Measurements from ENCODE around the gene DACH1.

The DACH1 gene

GRCh38 chr13:71820699-71821098 lies 46.3 kb downstream of the DACH1 start:
- Histone ChIP-seq H3K9me3 (ENCODE audit: low read length) (no peaks in the 10 kb centered on the region), H3K27ac (ENCODE audit: low read depth, low read length) (no peak overlapping the region), H3K4me1 (ENCODE audit: insufficient read depth, low read length) (no peaks in the 10 kb centered on the region), H3K36me3 (ENCODE audit: insufficient read depth, low read length) (no peaks in the 10 kb centered on the region), H3K4me3 (ENCODE audit: low read depth in 1 of 2, low read length in 2 of 2) (no peak overlapping the region), H3K9ac (ENCODE audit: low read length) (no peak overlapping the region), H3K27me3 (ENCODE audit: control insufficient read depth in 1 of 2, insufficient read depth in 2 of 2, low read length in 2 of 2) (no peaks in the 10 kb centered on the region)

- Histone ChIP-seq H3K27me3 (ENCODE audit: control insufficient read depth in 1 of 2, insufficient read depth in 2 of 2, low read length in 2 of 2) (no peaks in the 10 kb centered on the region), H3K9me3 (ENCODE audit: low read length) (no peaks in the 10 kb centered on the region), H3K4me3 (ENCODE audit: low read depth in 1 of 2, low read length in 2 of 2) (no peak overlapping the region), H3K9ac (ENCODE audit: low read length) (no peak overlapping the region), H3K36me3 (ENCODE audit: insufficient read depth, low read length) (no peaks in the 10 kb centered on the region), H3K4me1 (ENCODE audit: insufficient read depth, low read length) (no peaks in the 10 kb centered on the region), H3K27ac (ENCODE audit: low read depth, low read length) (no peak overlapping the region)
These were observed 49.7 kb downstream of the DACH1 start for GRCh38 chr13:71817335-71817734.

GRCh38 chr13:71814806-71815360 lies 52.1 kb downstream of the DACH1 start:
- Histone ChIP-seq H3K9me3 (ENCODE audit: low read length) (no peaks in the 10 kb centered on the region), H3K4me1 (ENCODE audit: insufficient read depth, low read length) (no peaks in the 10 kb centered on the region), H3K27me3 (ENCODE audit: control insufficient read depth in 1 of 2, insufficient read depth in 2 of 2, low read length in 2 of 2) (no peaks in the 10 kb centered on the region), H3K9ac (ENCODE audit: low read length) (no peak overlapping the region), H3K36me3 (ENCODE audit: insufficient read depth, low read length) (no peaks in the 10 kb centered on the region), H3K4me3 (ENCODE audit: low read depth in 1 of 2, low read length in 2 of 2) (no peak overlapping the region), H3K27ac (ENCODE audit: low read depth, low read length) (no peak overlapping the region)

- H3K27ac ChIP-seq (ENCODE audit: low read depth, low read length): no peak overlapping the region
- no peaks in the 10 kb centered on the region for H3K4me1 ChIP-seq (ENCODE audit: insufficient read depth, low read length)
- H3K4me3 ChIP-seq (ENCODE audit: low read depth in 1 of 2, low read length in 2 of 2): no peak overlapping the region
- H3K9ac ChIP-seq (ENCODE audit: low read length): no peak overlapping the region
- H3K9me3 ChIP-seq (ENCODE audit: low read length): no peaks in the 10 kb centered on the region
- no peaks in the 10 kb centered on the region for H3K27me3 ChIP-seq (ENCODE audit: control insufficient read depth in 1 of 2, insufficient read depth in 2 of 2, low read length in 2 of 2)
- no peaks in the 10 kb centered on the region for H3K36me3 ChIP-seq (ENCODE audit: insufficient read depth, low read length)
These were observed 53.8 kb downstream of the DACH1 start for GRCh38 chr13:71813187-71813586.

- Histone ChIP-seq H3K9me3 (ENCODE audit: low read length) (no peaks in the 10 kb centered on the region), H3K27me3 (ENCODE audit: control insufficient read depth in 1 of 2, insufficient read depth in 2 of 2, low read length in 2 of 2) (no peaks in the 10 kb centered on the region), H3K27ac (ENCODE audit: low read depth, low read length) (no peak overlapping the region), H3K4me3 (ENCODE audit: low read depth in 1 of 2, low read length in 2 of 2) (no peak overlapping the region), H3K4me1 (ENCODE audit: insufficient read depth, low read length) (no peaks in the 10 kb centered on the region), H3K36me3 (ENCODE audit: insufficient read depth, low read length) (no peaks in the 10 kb centered on the region), H3K9ac (ENCODE audit: low read length) (no peak overlapping the region)
These were observed 55.7 kb downstream of the DACH1 start for GRCh38 chr13:71811344-71811743.

- Histone ChIP-seq H3K4me3 (ENCODE audit: low read depth in 1 of 2, low read length in 2 of 2) (no peak overlapping the region), H3K36me3 (ENCODE audit: insufficient read depth, low read length) (no peaks in the 10 kb centered on the region), H3K27ac (ENCODE audit: low read depth, low read length) (no peak overlapping the region), H3K9ac (ENCODE audit: low read length) (no peak overlapping the region), H3K27me3 (ENCODE audit: control insufficient read depth in 1 of 2, insufficient read depth in 2 of 2, low read length in 2 of 2) (no peaks in the 10 kb centered on the region), H3K9me3 (ENCODE audit: low read length) (no peaks in the 10 kb centered on the region), H3K4me1 (ENCODE audit: insufficient read depth, low read length) (no peaks in the 10 kb centered on the region)
These were observed 58.3 kb downstream of the DACH1 start for GRCh38 chr13:71808708-71809107.

GRCh38 chr13:71806886-71807285 lies 60.1 kb downstream of the DACH1 start:
- Histone ChIP-seq H3K4me1 (ENCODE audit: insufficient read depth, low read length) (no peaks in the 10 kb centered on the region), H3K9ac (ENCODE audit: low read length) (no peak overlapping the region), H3K27me3 (ENCODE audit: control insufficient read depth in 1 of 2, insufficient read depth in 2 of 2, low read length in 2 of 2) (no peaks in the 10 kb centered on the region), H3K27ac (ENCODE audit: low read depth, low read length) (no peak overlapping the region), H3K9me3 (ENCODE audit: low read length) (no peaks in the 10 kb centered on the region), H3K36me3 (ENCODE audit: insufficient read depth, low read length) (no peaks in the 10 kb centered on the region), H3K4me3 (ENCODE audit: low read depth in 1 of 2, low read length in 2 of 2) (no peak overlapping the region)

- Histone ChIP-seq H3K9ac (ENCODE audit: low read length) (no peak overlapping the region), H3K4me3 (ENCODE audit: low read depth in 1 of 2, low read length in 2 of 2) (no peak overlapping the region)
These were observed 63.9 kb downstream of the DACH1 start for GRCh38 chr13:71803066-71803465.

GRCh38 chr13:71801781-71802180 lies 65.2 kb downstream of the DACH1 start:
- no peak overlapping the region for H3K9ac ChIP-seq (ENCODE audit: low read length)
- H3K4me3 ChIP-seq (ENCODE audit: low read depth in 1 of 2, low read length in 2 of 2): no peak overlapping the region
- no peaks in the 10 kb centered on the region for H3K9me3 ChIP-seq (ENCODE audit: low read length)
- no peaks in the 10 kb centered on the region for H3K36me3 ChIP-seq (ENCODE audit: insufficient read depth, low read length)
- no peaks in the 10 kb centered on the region for H3K4me1 ChIP-seq (ENCODE audit: insufficient read depth, low read length)
- no peaks in the 10 kb centered on the region for H3K27me3 ChIP-seq (ENCODE audit: control insufficient read depth in 1 of 2, insufficient read depth in 2 of 2, low read length in 2 of 2)
- no peak overlapping the region for H3K27ac ChIP-seq (ENCODE audit: low read depth, low read length)

More at GRCh38 chr13:71803066-71803465, 63.9 kb downstream of the DACH1 start:
- Histone ChIP-seq H3K9me3 (ENCODE audit: low read length) (no peaks in the 10 kb centered on the region), H3K27ac (ENCODE audit: low read depth, low read length) (no peak overlapping the region), H3K27me3 (ENCODE audit: control insufficient read depth in 1 of 2, insufficient read depth in 2 of 2, low read length in 2 of 2) (no peaks in the 10 kb centered on the region), H3K4me1 (ENCODE audit: insufficient read depth, low read length) (no peaks in the 10 kb centered on the region), H3K36me3 (ENCODE audit: insufficient read depth, low read length) (no peaks in the 10 kb centered on the region)

- Histone ChIP-seq H3K4me1 (ENCODE audit: insufficient read depth, low read length) (no peaks in the 10 kb centered on the region), H3K9me3 (ENCODE audit: low read length) (no peaks in the 10 kb centered on the region), H3K36me3 (ENCODE audit: insufficient read depth, low read length) (no peaks in the 10 kb centered on the region), H3K27ac (ENCODE audit: low read depth, low read length) (no peak overlapping the region), H3K27me3 (ENCODE audit: control insufficient read depth in 1 of 2, insufficient read depth in 2 of 2, low read length in 2 of 2) (no peaks in the 10 kb centered on the region), H3K4me3 (ENCODE audit: low read depth in 1 of 2, low read length in 2 of 2) (no peak overlapping the region), H3K9ac (ENCODE audit: low read length) (no peak overlapping the region)
These were observed 65.7 kb downstream of the DACH1 start for GRCh38 chr13:71801165-71801760.

- Histone ChIP-seq H3K27ac (ENCODE audit: low read depth, low read length) (no peak overlapping the region), H3K9ac (ENCODE audit: low read length) (no peak overlapping the region), H3K9me3 (ENCODE audit: low read length) (no peaks in the 10 kb centered on the region), H3K27me3 (ENCODE audit: control insufficient read depth in 1 of 2, insufficient read depth in 2 of 2, low read length in 2 of 2) (no peaks in the 10 kb centered on the region), H3K4me1 (ENCODE audit: insufficient read depth, low read length) (no peaks in the 10 kb centered on the region), H3K36me3 (ENCODE audit: insufficient read depth, low read length) (no peaks in the 10 kb centered on the region), H3K4me3 (ENCODE audit: low read depth in 1 of 2, low read length in 2 of 2) (no peak overlapping the region)
These were observed 67.7 kb downstream of the DACH1 start for GRCh38 chr13:71799324-71799723.

GRCh38 chr13:71798707-71799106 lies 68.3 kb downstream of the DACH1 start:
- H3K36me3 ChIP-seq (ENCODE audit: insufficient read depth, low read length): no peaks in the 10 kb centered on the region
- H3K4me1 ChIP-seq (ENCODE audit: insufficient read depth, low read length): no peaks in the 10 kb centered on the region
- H3K9me3 ChIP-seq (ENCODE audit: low read length): no peaks in the 10 kb centered on the region
- H3K9ac ChIP-seq (ENCODE audit: low read length): no peak overlapping the region
- H3K4me3 ChIP-seq (ENCODE audit: low read depth in 1 of 2, low read length in 2 of 2): no peak overlapping the region
- H3K27ac ChIP-seq (ENCODE audit: low read depth, low read length): no peak overlapping the region
- no peaks in the 10 kb centered on the region for H3K27me3 ChIP-seq (ENCODE audit: control insufficient read depth in 1 of 2, insufficient read depth in 2 of 2, low read length in 2 of 2)

All from muscle layer of colon (tissue), 2 donors.